ENCODE results near the gene KDM7A. TPM values are rescaled to one million over a fixed set of nuclear protein-coding genes. Genes with fewer than 3 reads are reported as not detected.

The KDM7A gene
- total and polyA plus RNA-seq, 4 donors = 4.1 to 24.9 (median 14.5) TPM

DNA sequence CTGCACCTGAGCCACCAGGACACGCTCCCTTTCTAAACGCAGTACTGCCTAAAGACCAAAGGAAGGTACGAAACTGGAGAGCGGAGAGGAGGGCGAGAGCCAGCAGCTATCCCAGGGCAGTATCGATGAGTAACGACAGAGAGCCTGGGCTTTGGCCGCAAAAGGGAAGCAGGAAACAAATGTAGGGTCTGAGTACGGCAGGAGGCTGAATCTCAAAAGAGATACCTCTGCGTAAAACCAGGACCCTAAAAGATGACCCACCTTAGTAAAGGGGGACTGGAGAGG is 134.5 kb downstream of the KDM7A start:
- intact Hi-C loops (cut with DNase I) = no loop called here

DNA sequence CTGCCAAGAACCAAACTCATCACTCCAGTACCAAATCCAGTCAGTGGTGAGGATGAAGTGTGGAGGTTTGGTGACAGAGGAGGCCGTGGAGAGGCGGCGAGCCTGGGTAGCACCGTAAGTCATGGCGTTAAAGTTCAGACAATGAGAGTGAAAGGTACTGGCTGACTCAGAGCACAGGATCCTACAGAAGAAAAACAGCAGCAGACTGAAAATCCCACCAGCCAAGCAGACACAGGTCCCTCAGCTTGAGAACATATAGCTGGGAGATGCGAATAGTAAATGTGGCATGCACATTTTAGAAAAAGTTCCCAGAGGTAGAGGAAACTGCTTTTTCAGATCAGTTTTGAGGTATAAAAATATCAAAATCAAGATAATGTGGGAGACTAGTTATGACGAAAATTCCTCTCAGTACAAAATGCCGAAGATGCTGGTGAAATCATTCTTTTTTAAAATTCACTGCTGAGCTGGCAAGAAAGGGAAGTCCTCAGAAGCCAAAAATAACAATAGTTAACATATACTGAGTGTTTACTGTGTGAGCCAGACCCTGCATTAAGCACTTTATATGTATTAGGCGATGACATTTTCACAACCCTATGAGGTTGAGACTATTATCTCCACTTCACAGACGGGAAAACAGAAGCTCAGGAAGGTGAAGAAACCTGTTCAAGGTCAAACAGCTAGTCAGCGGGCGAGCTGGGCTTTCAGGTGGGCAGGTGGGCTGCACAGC is 135.0 kb downstream of the KDM7A start:
- no peak overlapping the region for H3K27ac ChIP-seq (ENCODE audit: low read depth in 1 of 2, low read length in 2 of 2)
- no peak for ATAC-seq (ENCODE audit: low FRiP score)
- no peaks in the 10 kb centered on the region for H3K4me1 ChIP-seq (ENCODE audit: control insufficient read depth in 1 of 2, insufficient read depth in 2 of 2, low read length in 2 of 2)
- intact Hi-C loops (cut with DNase I) = no loop called here
- no peaks in the 10 kb centered on the region for H3K27me3 ChIP-seq (ENCODE audit: control insufficient read depth in 1 of 2, insufficient read depth in 2 of 2, low read length in 1 of 2)
- H3K36me3 ChIP-seq (ENCODE audit: control insufficient read depth in 1 of 2, insufficient read depth in 2 of 2, low read length in 1 of 2) = peaks cover 6 to 7% of the 10 kb centered on the region in 2 donors
- no peaks in the 10 kb centered on the region for H3K9me3 ChIP-seq (ENCODE audit: control insufficient read depth, low read length)
- no peak overlapping the region for H3K4me3 ChIP-seq (ENCODE audit: low read length in 2 of 2)
- DNase-seq = no peak
- WGBS, 2 donors = 77 to 81% methylated on average over 12 of the region's 12 CpGs

More for the DNA sequence above, 134.5 kb downstream of the KDM7A start:
- Histone ChIP-seq H3K27me3 (ENCODE audit: control insufficient read depth in 1 of 2, insufficient read depth in 2 of 2, low read length in 1 of 2) (no peaks in the 10 kb centered on the region), H3K9me3 (ENCODE audit: control insufficient read depth, low read length) (no peaks in the 10 kb centered on the region), H3K36me3 (ENCODE audit: control insufficient read depth in 1 of 2, insufficient read depth in 2 of 2, low read length in 1 of 2) (peaks cover 6 to 7% of the 10 kb centered on the region in 2 donors), H3K27ac (ENCODE audit: low read depth in 1 of 2, low read length in 2 of 2) (no peak overlapping the region), H3K4me3 (ENCODE audit: low read length in 2 of 2) (no peak overlapping the region), H3K4me1 (ENCODE audit: control insufficient read depth in 1 of 2, insufficient read depth in 2 of 2, low read length in 2 of 2) (no peaks in the 10 kb centered on the region)
- DNase-seq (no peak), ATAC-seq (ENCODE audit: low FRiP score) (no peak)
- 90 to 92% methylated on average over 10 of the region's 10 CpGs for WGBS, 2 donors

DNA sequence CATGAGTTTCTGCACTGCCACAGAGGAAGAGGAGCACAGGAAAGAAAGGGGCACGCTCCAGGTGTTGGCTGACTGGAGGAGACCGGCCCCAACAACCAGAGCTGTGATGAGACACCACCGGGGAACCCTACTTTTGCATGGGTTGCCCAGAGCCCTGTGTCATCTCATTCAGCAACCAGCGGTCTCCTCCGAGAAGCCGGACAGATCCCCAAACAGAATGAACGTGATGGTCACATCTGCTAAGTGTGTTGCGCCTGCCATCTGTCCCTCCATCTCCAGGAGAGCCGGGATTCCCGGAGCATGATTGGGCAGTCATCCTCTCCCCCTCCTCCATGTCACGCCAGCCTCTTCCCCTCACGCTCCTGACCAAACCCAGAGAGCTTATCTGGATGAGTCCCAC is 136.9 kb downstream of the KDM7A start:
- ATAC-seq (ENCODE audit: low FRiP score) (no peak), DNase-seq (no peak)
- H3K27me3 ChIP-seq (ENCODE audit: control insufficient read depth in 1 of 2, insufficient read depth in 2 of 2, low read length in 1 of 2) = no peaks in the 10 kb centered on the region
- WGBS, 2 donors = 95 to 97% methylated on average over 12 of the region's 12 CpGs
- no peaks in the 10 kb centered on the region for H3K4me1 ChIP-seq (ENCODE audit: control insufficient read depth in 1 of 2, insufficient read depth in 2 of 2, low read length in 2 of 2)
- intact Hi-C loops (cut with DNase I) = no loop called here
- H3K4me3 ChIP-seq (ENCODE audit: low read length in 2 of 2) = no peak overlapping the region
- no peaks in the 10 kb centered on the region for H3K9me3 ChIP-seq (ENCODE audit: control insufficient read depth, low read length)
- H3K36me3 ChIP-seq (ENCODE audit: control insufficient read depth in 1 of 2, insufficient read depth in 2 of 2, low read length in 1 of 2) = peaks cover 6 to 7% of the 10 kb centered on the region in 2 donors
- no peak overlapping the region for H3K27ac ChIP-seq (ENCODE audit: low read depth in 1 of 2, low read length in 2 of 2)

DNA sequence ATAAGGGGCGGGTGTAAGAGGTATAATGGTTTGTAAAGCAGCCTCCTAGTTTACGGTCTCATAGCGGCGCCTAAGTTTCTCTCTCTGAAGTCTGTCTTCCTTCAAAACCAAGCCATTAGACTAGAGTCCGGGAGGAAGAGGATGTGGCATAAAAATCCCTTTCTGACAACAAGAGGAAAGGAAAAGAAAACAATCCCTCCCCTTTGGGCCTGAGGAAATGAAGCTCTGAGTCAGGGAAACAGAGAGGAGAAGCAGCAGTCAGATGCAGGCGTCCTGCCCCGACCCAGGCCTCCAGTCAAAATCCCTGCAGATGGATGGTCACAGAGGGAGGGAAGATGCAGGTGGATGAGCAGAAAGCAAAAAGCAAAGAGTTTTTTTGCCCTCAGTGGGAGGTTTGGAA is 137.7 kb downstream of the KDM7A start:
- Histone ChIP-seq H3K27ac (ENCODE audit: low read depth in 1 of 2, low read length in 2 of 2) (no peak overlapping the region), H3K4me1 (ENCODE audit: control insufficient read depth in 1 of 2, insufficient read depth in 2 of 2, low read length in 2 of 2) (no peaks in the 10 kb centered on the region), H3K4me3 (ENCODE audit: low read length in 2 of 2) (no peak overlapping the region), H3K27me3 (ENCODE audit: control insufficient read depth in 1 of 2, insufficient read depth in 2 of 2, low read length in 1 of 2) (no peaks in the 10 kb centered on the region), H3K9me3 (ENCODE audit: control insufficient read depth, low read length) (no peaks in the 10 kb centered on the region), H3K36me3 (ENCODE audit: control insufficient read depth in 1 of 2, insufficient read depth in 2 of 2, low read length in 1 of 2) (peaks cover 6 to 7% of the 10 kb centered on the region in 2 donors)
- intact Hi-C loops (cut with DNase I) = no loop called here
- 87 to 90% methylated on average over 7 of the region's 7 CpGs for WGBS, 2 donors
- ATAC-seq (ENCODE audit: low FRiP score) = no peak
- DNase-seq = no peak

DNA sequence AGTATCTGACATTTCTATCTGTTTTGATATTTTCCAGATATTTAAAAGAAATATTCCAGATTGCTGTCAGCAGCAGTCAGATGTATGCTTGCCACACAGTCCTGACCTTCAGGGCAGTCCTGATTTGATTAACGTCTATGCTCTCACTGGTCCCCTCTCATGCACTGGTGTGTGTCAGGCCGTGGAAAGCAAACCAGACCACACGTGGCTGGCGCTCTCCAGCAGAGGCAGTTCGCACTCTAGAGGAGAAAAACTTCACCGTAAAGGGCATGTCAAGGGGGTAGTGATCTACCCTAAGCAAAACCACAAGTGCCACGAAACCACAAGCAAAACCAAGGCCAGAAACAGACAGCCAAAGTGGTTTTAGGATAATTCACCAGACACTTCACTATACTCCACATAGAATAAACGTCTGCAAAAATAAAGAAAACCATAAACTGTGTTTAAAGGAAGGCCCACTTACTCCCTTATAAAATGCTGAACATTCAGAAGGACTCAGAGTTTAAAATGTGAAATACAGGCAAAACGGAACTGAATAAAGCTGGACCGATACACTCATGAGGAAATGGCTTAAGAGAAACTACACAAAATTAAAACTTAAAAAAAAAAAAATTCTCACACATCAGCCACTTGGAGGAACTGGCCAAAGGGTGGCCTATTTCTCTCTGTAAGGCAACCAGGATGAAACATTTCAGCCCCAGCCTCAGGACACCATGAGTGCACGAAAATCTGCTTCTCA is 140.4 kb downstream of the KDM7A start:
- intact Hi-C loops (cut with DNase I) = no loop called here
- DNase-seq (no peak), ATAC-seq (ENCODE audit: low FRiP score) (no peak)
- no peaks in the 10 kb centered on the region for H3K9me3 ChIP-seq (ENCODE audit: control insufficient read depth, low read length)
- H3K4me3 ChIP-seq (ENCODE audit: low read length in 2 of 2) = no peak overlapping the region
- H3K27ac ChIP-seq (ENCODE audit: low read depth in 1 of 2, low read length in 2 of 2) = no peak overlapping the region
- no peaks in the 10 kb centered on the region for H3K4me1 ChIP-seq (ENCODE audit: control insufficient read depth in 1 of 2, insufficient read depth in 2 of 2, low read length in 2 of 2)
- H3K27me3 ChIP-seq (ENCODE audit: control insufficient read depth in 1 of 2, insufficient read depth in 2 of 2, low read length in 1 of 2) = no peaks in the 10 kb centered on the region
- 84 to 89% methylated on average over 11 of the region's 11 CpGs for WGBS, 2 donors
- peaks cover 4 to 5% of the 10 kb centered on the region in 2 donors for H3K36me3 ChIP-seq (ENCODE audit: control insufficient read depth in 1 of 2, insufficient read depth in 2 of 2, low read length in 1 of 2)

DNA sequence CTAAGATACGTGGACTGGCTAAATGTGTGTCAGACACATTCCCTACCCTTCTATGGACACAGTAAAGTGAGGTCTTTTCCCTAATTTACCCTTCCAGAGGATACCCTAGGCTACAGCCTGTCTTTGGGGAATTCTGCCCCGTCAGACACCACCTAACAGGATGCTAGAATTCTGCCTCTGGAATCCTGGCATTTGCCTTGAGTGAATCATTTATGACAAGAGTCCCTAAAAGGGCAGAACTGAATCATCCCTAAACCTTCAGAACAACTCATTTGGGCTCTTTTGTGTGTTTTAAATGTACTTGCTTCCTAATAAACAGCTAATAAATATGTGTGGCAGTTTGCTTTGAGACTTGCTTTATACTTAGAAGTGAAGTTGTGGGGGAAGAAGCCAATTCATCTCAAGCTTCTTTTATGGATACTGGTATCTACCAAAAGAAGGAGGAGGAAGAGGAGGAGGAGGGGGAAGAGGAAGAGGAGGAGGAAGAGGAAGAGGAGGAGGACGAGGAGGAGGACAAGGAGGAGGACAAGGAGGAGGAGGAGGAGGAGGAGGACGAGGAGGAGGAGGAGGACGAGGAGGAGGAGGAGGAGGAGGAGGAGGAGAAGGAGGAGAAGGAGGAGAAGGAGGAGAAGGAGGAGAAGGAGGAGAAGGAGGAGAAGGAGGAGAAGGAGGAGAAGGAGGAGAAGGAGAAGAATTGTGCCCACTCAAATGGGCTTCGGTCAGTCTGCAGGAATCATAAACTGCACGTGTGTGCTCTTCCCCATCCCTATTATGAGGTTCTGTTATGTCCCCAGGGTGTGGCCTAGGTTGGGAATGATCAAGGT is 141.2 kb downstream of the KDM7A start:
- intact Hi-C loops (cut with DNase I) = no loop called here
- Histone ChIP-seq H3K27ac (ENCODE audit: low read depth in 1 of 2, low read length in 2 of 2) (no peak overlapping the region), H3K9me3 (ENCODE audit: control insufficient read depth, low read length) (no peaks in the 10 kb centered on the region), H3K4me1 (ENCODE audit: control insufficient read depth in 1 of 2, insufficient read depth in 2 of 2, low read length in 2 of 2) (no peaks in the 10 kb centered on the region), H3K4me3 (ENCODE audit: low read length in 2 of 2) (no peak overlapping the region), H3K36me3 (ENCODE audit: control insufficient read depth in 1 of 2, insufficient read depth in 2 of 2, low read length in 1 of 2) (peaks cover 2 to 5% of the 10 kb centered on the region in 2 donors), H3K27me3 (ENCODE audit: control insufficient read depth in 1 of 2, insufficient read depth in 2 of 2, low read length in 1 of 2) (no peaks in the 10 kb centered on the region)
- no peak for DNase-seq
- 80 to 84% methylated on average over 4 to 5 of the region's 7 CpGs for WGBS, 2 donors
- ATAC-seq (ENCODE audit: low FRiP score) = no peak

Other genes starting within 250 kb of the KDM7A start
- 10 to 100 TPM; 42.6 to 43.5 TPM for gene PARP12, start 114.0 kb downstream of the KDM7A start, total RNA-seq
- 10 to 100 TPM; 14.7 to 36.9 TPM for gene PARP12, start 114.0 kb downstream of the KDM7A start, polyA plus RNA-seq
- gene SLC37A3, start 221.5 kb upstream of the KDM7A start, total RNA-seq = 10 to 100 TPM; 47.1 to 58.5 TPM
- 10 to 100 TPM; 22.8 to 44.4 TPM for gene SLC37A3, start 221.5 kb upstream of the KDM7A start, polyA plus RNA-seq
- not detected for gene RAB19, start 227.1 kb upstream of the KDM7A start, total RNA-seq
- not detected for gene RAB19, start 227.1 kb upstream of the KDM7A start, polyA plus RNA-seq